ENCODE results near the gene ODF4. TPM values are rescaled to one million over a fixed set of nuclear protein-coding genes. Genes with fewer than 3 reads are reported as not detected.

ODF4 gene
- total RNA-seq, 4 donors from 2014 or later: not detected

- DNase-seq: peak in 1 of 2 donors; percentile 58
- no peak for TF ChIP-seq POLR2A (IDR thresholded peaks at IDR 0.05)
- Histone ChIP-seq H3K4me1 (no peaks in the 10 kb centered on the region), H3K9me3 (no peaks in the 10 kb centered on the region), H3K27ac (peak overlapping the region; percentile 64 to 68), H3K36me3 (no peaks in the 10 kb centered on the region), H3K4me3 (no peak overlapping the region), H3K27me3 (no peaks in the 10 kb centered on the region)
- intact Hi-C loops (cut with DNase I; ENCODE audit: low total_unique reads): no loop called here
Observed at GRCh38 chr17:8359769-8360168, 20.1 kb downstream of the ODF4 start.

DNA sequence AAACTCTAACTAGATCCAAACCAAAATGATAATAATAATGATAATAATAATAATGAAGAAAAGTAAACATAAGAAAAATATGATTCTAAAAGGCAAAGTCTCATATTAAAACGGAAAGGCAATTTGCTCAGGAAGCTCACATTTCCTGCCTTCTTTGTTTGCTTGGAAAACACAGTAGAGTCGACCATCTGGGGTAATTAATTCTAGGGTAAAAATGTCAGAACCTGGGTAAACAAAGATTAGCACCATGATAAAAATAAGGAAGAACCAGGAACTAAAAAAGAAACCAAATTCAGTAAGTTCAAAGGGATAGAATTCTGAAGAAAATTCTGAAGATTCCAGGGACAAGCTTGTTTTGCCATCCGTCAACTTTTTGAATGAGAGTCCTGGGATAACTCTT, 20.6 kb downstream of the ODF4 start:
- no peaks in the 10 kb centered on the region for H3K4me1 ChIP-seq
- H3K9me3 ChIP-seq: no peaks in the 10 kb centered on the region
- H3K27ac ChIP-seq: peak overlapping the region; percentile 64 to 68
- no peaks in the 10 kb centered on the region for H3K27me3 ChIP-seq
- intact Hi-C loops (cut with DNase I; ENCODE audit: low total_unique reads): no loop called here
- no peaks in the 10 kb centered on the region for H3K36me3 ChIP-seq
- no peak overlapping the region for H3K4me3 ChIP-seq
- TF ChIP-seq, protein P1, sequence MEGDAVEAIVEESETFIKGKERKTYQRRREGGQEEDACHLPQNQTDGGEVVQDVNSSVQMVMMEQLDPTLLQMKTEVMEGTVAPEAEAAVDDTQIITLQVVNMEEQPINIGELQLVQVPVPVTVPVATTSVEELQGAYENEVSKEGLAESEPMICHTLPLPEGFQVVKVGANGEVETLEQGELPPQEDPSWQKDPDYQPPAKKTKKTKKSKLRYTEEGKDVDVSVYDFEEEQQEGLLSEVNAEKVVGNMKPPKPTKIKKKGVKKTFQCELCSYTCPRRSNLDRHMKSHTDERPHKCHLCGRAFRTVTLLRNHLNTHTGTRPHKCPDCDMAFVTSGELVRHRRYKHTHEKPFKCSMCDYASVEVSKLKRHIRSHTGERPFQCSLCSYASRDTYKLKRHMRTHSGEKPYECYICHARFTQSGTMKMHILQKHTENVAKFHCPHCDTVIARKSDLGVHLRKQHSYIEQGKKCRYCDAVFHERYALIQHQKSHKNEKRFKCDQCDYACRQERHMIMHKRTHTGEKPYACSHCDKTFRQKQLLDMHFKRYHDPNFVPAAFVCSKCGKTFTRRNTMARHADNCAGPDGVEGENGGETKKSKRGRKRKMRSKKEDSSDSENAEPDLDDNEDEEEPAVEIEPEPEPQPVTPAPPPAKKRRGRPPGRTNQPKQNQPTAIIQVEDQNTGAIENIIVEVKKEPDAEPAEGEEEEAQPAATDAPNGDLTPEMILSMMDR (IDR thresholded peaks at IDR 0.05): no peak
- TF ChIP-seq POLR2A (IDR thresholded peaks at IDR 0.05): no peak
- DNase-seq: no peak

GRCh38 chr17:8360751-8361150, 21.1 kb downstream of the ODF4 start:
- Histone ChIP-seq H3K36me3 (no peaks in the 10 kb centered on the region), H3K4me3 (no peak overlapping the region), H3K4me1 (no peaks in the 10 kb centered on the region), H3K27me3 (no peaks in the 10 kb centered on the region), H3K9me3 (no peaks in the 10 kb centered on the region), H3K27ac (peak overlapping the region; percentile 64 to 68)
- intact Hi-C loops (cut with DNase I; ENCODE audit: low total_unique reads): no loop called here
- TF ChIP-seq POLR2A (IDR thresholded peaks at IDR 0.05): no peak
- TF ChIP-seq, protein P1 (IDR thresholded peaks at IDR 0.05): no peak
- no peak for DNase-seq

- Histone ChIP-seq H3K4me3 (no peak overlapping the region), H3K4me1 (no peaks in the 10 kb centered on the region), H3K27ac (no peak overlapping the region), H3K27me3 (no peaks in the 10 kb centered on the region), H3K36me3 (no peaks in the 10 kb centered on the region), H3K9me3 (no peaks in the 10 kb centered on the region)
- DNase-seq: no peak
- TF ChIP-seq POLR2A (IDR thresholded peaks at IDR 0.05): no peak
- TF ChIP-seq, protein P1 (IDR thresholded peaks at IDR 0.05): no peak
- intact Hi-C loops (cut with DNase I; ENCODE audit: low total_unique reads): no loop called here
Observed at GRCh38 chr17:8362651-8363332, 23.2 kb downstream of the ODF4 start.

- H3K4me3 ChIP-seq: no peak overlapping the region
- DNase-seq: peak in 1 of 2 donors; percentile 33
- peak overlapping the region in 1 of 2 donors; percentile 36 for H3K27ac ChIP-seq
- no peaks in the 10 kb centered on the region for H3K4me1 ChIP-seq
- H3K9me3 ChIP-seq: no peaks in the 10 kb centered on the region
- TF ChIP-seq, protein P1 (IDR thresholded peaks at IDR 0.05): no peak
- TF ChIP-seq POLR2A (IDR thresholded peaks at IDR 0.05): no peak
- H3K27me3 ChIP-seq: no peaks in the 10 kb centered on the region
- intact Hi-C loops (cut with DNase I; ENCODE audit: low total_unique reads): no loop called here
- no peaks in the 10 kb centered on the region for H3K36me3 ChIP-seq
Observed at GRCh38 chr17:8365143-8365542, 25.5 kb downstream of the ODF4 start.

Measured in uterus (tissue), 4 donors.